ENCODE results near the gene ATP1A3. TPM values are rescaled to one million over a fixed set of nuclear protein-coding genes. Genes with fewer than 3 reads are reported as not detected.

ATP1A3 gene
- total RNA-seq, 1 experiment from 2014 or later, result 34.7 TPM

DNA sequence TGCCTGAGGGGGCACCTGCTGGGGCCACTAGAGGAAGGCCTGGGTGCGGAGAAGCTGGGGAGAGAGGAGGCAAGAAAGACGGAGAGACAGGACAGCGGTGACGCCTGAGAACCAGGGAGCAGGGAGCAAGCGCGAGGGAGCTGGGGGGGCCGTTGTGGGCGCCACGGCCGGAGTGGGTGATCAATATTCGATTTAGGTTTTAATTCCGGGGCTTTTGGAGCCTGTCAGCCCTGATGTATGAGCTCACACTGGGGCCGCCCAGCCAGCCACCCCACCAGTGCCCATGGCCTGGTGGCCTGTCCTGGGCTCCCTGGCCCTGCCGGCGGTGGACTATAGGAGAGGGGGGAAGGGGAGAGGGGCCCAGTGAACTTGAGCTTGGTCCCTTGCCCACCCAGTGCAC, 57.1 kb downstream of the ATP1A3 start:
- Histone ChIP-seq H3K27ac (ENCODE audit: low read depth, low read length) (no peak overlapping the region), H3K79me2 (ENCODE audit: insufficient read depth, low read length) (no peaks in the 10 kb centered on the region), H3K27me3 (ENCODE audit: insufficient read depth, low read length) (no peaks in the 10 kb centered on the region; the same call in 1 of the 2 replicates), H3K9me2 (ENCODE audit: insufficient read depth) (no peaks in the 10 kb centered on the region), H3K36me3 (ENCODE audit: control insufficient read depth in 1 of 2, insufficient read depth in 2 of 2, low read length in 2 of 2) (no peaks in the 10 kb centered on the region), H3K4me2 (ENCODE audit: low read length) (no peak overlapping the region), H2AFZ (ENCODE audit: low read depth, low read length, poor library complexity, severe bottlenecking) (no peak overlapping the region), H3K9ac (ENCODE audit: low read length) (no peak overlapping the region), H3K4me1 (ENCODE audit: control insufficient read depth in 1 of 2, insufficient read depth in 2 of 2, low read length in 2 of 2) (peaks cover 0 to 10% of the 10 kb centered on the region in 2 experiments; a peak in 2 of 4 replicates), H3K9me3 (ENCODE audit: control insufficient read depth in 1 of 2, insufficient read depth in 1 of 2, low read depth in 1 of 2, low read length in 2 of 2) (no peaks in the 10 kb centered on the region), H3K4me3 (replicated peaks in 1 of 2; ENCODE audit: low read depth in 1 of 2, low read length in 2 of 2) (no peak overlapping the region), H4K20me1 (ENCODE audit: insufficient read depth) (no peaks in the 10 kb centered on the region)
- BruUV-seq (replicated peaks), result no TSS peak
- DNase-seq (ENCODE audit: low read depth, low spot score) (no peak), ATAC-seq (no peak)
- ChIA-PET RAD21 (ENCODE audit: low non-redundant PET in 1 of 2, low total read pairs in 2 of 2, uncharacterized antibody in 2 of 2, unreplicated experiment in 2 of 2) (no interaction called here), POLR2A (no interaction called here), CTCF (interaction anchor here (1.2 kb wide), 1 partner anchor 49 kb away, joined by 3 read pairs; no protein-coding TSS in a partner anchor)
- intact Hi-C loops (cut with micrococcal nuclease), result no loop called here
- TF ChIP-seq ZFX (IDR thresholded peaks at IDR 0.05), result no peak
- TF ChIP-seq ELF1 (IDR thresholded peaks at IDR 0.05; ENCODE audit: borderline replicate concordance, low read depth), result no peak
- TF ChIP-seq TCF7L2 (IDR thresholded peaks at IDR 0.05; ENCODE audit: borderline replicate concordance, extremely low read depth, insufficient read depth, insufficient read length), result no peak
- TF ChIP-seq REST (IDR thresholded peaks at IDR 0.05; ENCODE audit: low read depth), result no peak
- no peak for TF ChIP-seq POLR2A (IDR thresholded peaks at IDR 0.05; ENCODE audit: borderline replicate concordance, extremely low read depth, insufficient read depth, insufficient read length)
- no peak for TF ChIP-seq CEBPB (IDR thresholded peaks at IDR 0.05; ENCODE audit: low read depth)
- TF ChIP-seq POLR2AphosphoS5 (IDR thresholded peaks at IDR 0.05; ENCODE audit: low read depth, low read length), result no peak
